GM19351 (cell line): ENCODE results near the gene MSL3B.
"Not testable (repeated sequence)": the region's sequence is repeated elsewhere in the genome, so short reads cannot be mapped to it uniquely, and the experiment has no call there.

ENCODE experiments used
- ATAC-seq: cut with Tn5 transposase; IDR thresholded peaks from one replicate; pipeline ENCODE4 v1.9.1; 2021; ENCODE audit warnings: mild to moderate bottlenecking, moderate library complexity; ENCODE audit not compliant: unreplicated experiment

The MSL3B gene

GRCh38 chr2:233867993-233868532, at the start of gene MSL3B:
MSL3B (minus strand) TSS chr2:233868386.
- peak; percentile 75 for ATAC-seq

- no peak for ATAC-seq
These were observed 48.9 kb upstream of the MSL3B start, which contains the start of gene TRPM8 for GRCh38 chr2:233917116-233917515. TRPM8 (plus strand) TSS chr2:233917373; CDS start chr2:233926538, 9,165 bp downstream.

GRCh38 chr2:233915128-233915527, 46.9 kb upstream of the MSL3B start:
- no peak for ATAC-seq

GRCh38 chr2:233912691-233913423, 44.7 kb upstream of the MSL3B start:
- ATAC-seq, result no peak

- no peak for ATAC-seq
These were observed 39.4 kb upstream of the MSL3B start for GRCh38 chr2:233907627-233908026.

- ATAC-seq, result no peak
These were observed 37.8 kb upstream of the MSL3B start for GRCh38 chr2:233905945-233906344.

- no peak for ATAC-seq
These were observed 33.7 kb upstream of the MSL3B start for GRCh38 chr2:233901884-233902283.

GRCh38 chr2:233901367-233901766, 33.2 kb upstream of the MSL3B start:
- ATAC-seq, result no peak

GRCh38 chr2:233896253-233896652, 28.1 kb upstream of the MSL3B start:
- ATAC-seq, result not testable (repeated sequence)

GRCh38 chr2:233892793-233893192, 24.6 kb upstream of the MSL3B start:
- ATAC-seq, result no peak

- ATAC-seq, result no peak
These were observed 14.2 kb upstream of the MSL3B start for GRCh38 chr2:233882353-233882752.

- not testable (repeated sequence) for ATAC-seq
These were observed 3.9 kb upstream of the MSL3B start for GRCh38 chr2:233872125-233872524.

GRCh38 chr2:233871432-233871831, 3.2 kb upstream of the MSL3B start:
- ATAC-seq, result no peak

- no peak for ATAC-seq
These were observed 1.7 kb downstream of the MSL3B start for GRCh38 chr2:233866479-233866878.

GRCh38 chr2:233865838-233866237, 2.3 kb downstream of the MSL3B start:
- no peak for ATAC-seq

- no peak for ATAC-seq
These were observed 5.9 kb downstream of the MSL3B start for GRCh38 chr2:233862261-233862768.

- no peak for ATAC-seq
These were observed 9.9 kb downstream of the MSL3B start for GRCh38 chr2:233858331-233858730.

GRCh38 chr2:233857511-233858141, 10.6 kb downstream of the MSL3B start:
- ATAC-seq, result no peak

- no peak for ATAC-seq
These were observed 12.0 kb downstream of the MSL3B start for GRCh38 chr2:233856184-233856583.

GRCh38 chr2:233855345-233855744, 12.8 kb downstream of the MSL3B start:
- no peak for ATAC-seq

GRCh38 chr2:233854241-233854981, 13.8 kb downstream of the MSL3B start, which contains the start of gene HJURP:
HJURP (minus strand) TSS chr2:233854535; CDS start chr2:233854500, 35 bp downstream.
- peak; percentile 95 for ATAC-seq
